Testis (tissue), 2 donors: ENCODE data around the gene CDH4.

ENCODE experiments used
- POLR2A ChIP-seq: fragments of 450-650 bp; IDR thresholded peaks from one replicate; pipeline ENCODE4 v1.6.1; 2017; ENCODE audit warnings: antibody characterized with exemption, mild to moderate bottlenecking, moderate library complexity
- TF ChIP-seq, protein P1 (sequence below), 3 experiments: fragments of 450-650 bp in 2 of 3; fragments of 200-600 bp in 1 of 3; sonication (generic) in 1 of 3; IDR thresholded peaks; one replicate each; pipeline ENCODE4 v1.5.1; 2016 to 2019; ENCODE audit warnings: antibody characterized with exemption in 3 of 3, mild to moderate bottlenecking in 2 of 3, moderate library complexity in 1 of 3

DNA sequence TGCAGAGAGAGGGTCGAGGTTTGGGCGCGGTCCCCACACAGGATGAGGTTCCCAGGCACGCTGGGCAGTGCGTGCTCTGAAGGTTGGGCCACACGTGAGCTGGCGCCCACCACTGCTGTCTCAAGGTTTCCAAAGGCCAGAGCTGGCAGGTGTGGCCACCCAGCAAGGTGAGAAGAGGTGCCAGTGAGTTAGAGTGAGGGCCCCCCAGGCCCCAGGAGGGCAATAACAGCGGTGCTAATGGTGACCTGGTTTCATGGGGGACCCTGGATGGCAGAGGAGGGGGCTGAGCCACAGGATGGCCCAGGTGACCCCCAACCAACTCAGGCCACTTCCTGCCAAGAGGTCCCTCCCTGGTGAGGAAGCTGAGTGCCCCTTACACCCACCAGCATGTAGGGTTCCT, 628.6 kb downstream of the CDH4 start:
- TF ChIP-seq, protein P1, sequence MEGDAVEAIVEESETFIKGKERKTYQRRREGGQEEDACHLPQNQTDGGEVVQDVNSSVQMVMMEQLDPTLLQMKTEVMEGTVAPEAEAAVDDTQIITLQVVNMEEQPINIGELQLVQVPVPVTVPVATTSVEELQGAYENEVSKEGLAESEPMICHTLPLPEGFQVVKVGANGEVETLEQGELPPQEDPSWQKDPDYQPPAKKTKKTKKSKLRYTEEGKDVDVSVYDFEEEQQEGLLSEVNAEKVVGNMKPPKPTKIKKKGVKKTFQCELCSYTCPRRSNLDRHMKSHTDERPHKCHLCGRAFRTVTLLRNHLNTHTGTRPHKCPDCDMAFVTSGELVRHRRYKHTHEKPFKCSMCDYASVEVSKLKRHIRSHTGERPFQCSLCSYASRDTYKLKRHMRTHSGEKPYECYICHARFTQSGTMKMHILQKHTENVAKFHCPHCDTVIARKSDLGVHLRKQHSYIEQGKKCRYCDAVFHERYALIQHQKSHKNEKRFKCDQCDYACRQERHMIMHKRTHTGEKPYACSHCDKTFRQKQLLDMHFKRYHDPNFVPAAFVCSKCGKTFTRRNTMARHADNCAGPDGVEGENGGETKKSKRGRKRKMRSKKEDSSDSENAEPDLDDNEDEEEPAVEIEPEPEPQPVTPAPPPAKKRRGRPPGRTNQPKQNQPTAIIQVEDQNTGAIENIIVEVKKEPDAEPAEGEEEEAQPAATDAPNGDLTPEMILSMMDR (IDR thresholded peaks at IDR 0.05), result no peak
- no peak for TF ChIP-seq POLR2A
